ENCODE measurements around the gene DBF4.
"Not testable (repeated sequence)": the region's sequence is repeated elsewhere in the genome, so short reads cannot be mapped to it uniquely, and the experiment has no call there.

Gene DBF4

GRCh38 chr7:87876040-87876868, at the start of gene DBF4, which contains the start of gene SLC25A40:
Gene DBF4, plus strand, starts transcription at chr7:87876493. Its CDS starts 240 bp downstream, at chr7:87876733.
Gene SLC25A40, minus strand, starts transcription at chr7:87876360. Its CDS starts 17,633 bp downstream, at chr7:87858727.
- peak; percentile 12 to 67 for DNase-seq

GRCh38 chr7:87828383-87828782, 47.9 kb upstream of the DBF4 start:
- DNase-seq = not testable (repeated sequence)

- no peak for DNase-seq
These were observed 45.2 kb upstream of the DBF4 start for GRCh38 chr7:87831097-87831496.

GRCh38 chr7:87833130-87833529, 43.2 kb upstream of the DBF4 start:
- DNase-seq = no peak

GRCh38 chr7:87837597-87837996, 38.7 kb upstream of the DBF4 start:
- DNase-seq = no peak

- no peak for DNase-seq
These were observed 25.3 kb upstream of the DBF4 start for GRCh38 chr7:87850836-87851593.

- DNase-seq = no peak
These were observed 24.0 kb upstream of the DBF4 start for GRCh38 chr7:87852306-87852705.

- DNase-seq = no peak
These were observed 22.9 kb upstream of the DBF4 start for GRCh38 chr7:87853237-87853864.

- no peak for DNase-seq
These were observed 17.7 kb upstream of the DBF4 start for GRCh38 chr7:87858417-87859100.

GRCh38 chr7:87866089-87866488, 10.2 kb upstream of the DBF4 start:
- DNase-seq = no peak

GRCh38 chr7:87866533-87866932, 9.8 kb upstream of the DBF4 start:
- not testable (repeated sequence) for DNase-seq

- no peak for DNase-seq
These were observed 5.8 kb upstream of the DBF4 start for GRCh38 chr7:87870471-87870870.

GRCh38 chr7:87872346-87872745, 3.9 kb upstream of the DBF4 start:
- no peak for DNase-seq

GRCh38 chr7:87873328-87873727, 3.0 kb upstream of the DBF4 start:
- DNase-seq = not testable (repeated sequence)

- DNase-seq = no peak
These were observed 2.2 kb upstream of the DBF4 start for GRCh38 chr7:87874066-87874465.

GRCh38 chr7:87875151-87876039, 898 bp upstream of the DBF4 start:
- no peak for DNase-seq

GRCh38 chr7:87876869-87877234, 559 bp downstream of the DBF4 start:
- DNase-seq = no peak

- DNase-seq = no peak
These were observed 1.2 kb downstream of the DBF4 start for GRCh38 chr7:87877366-87878040.

GRCh38 chr7:87878208-87878735, 2.0 kb downstream of the DBF4 start:
- DNase-seq = no peak

GRCh38 chr7:87882151-87882937, 6.1 kb downstream of the DBF4 start:
- DNase-seq = no peak
